Ascending aorta (tissue), 2 donors: Measurements from ENCODE around the gene DUSP5. TPM values are rescaled to one million over a fixed set of nuclear protein-coding genes. Genes with fewer than 3 reads are reported as not detected.

Source experiments
- DNase-seq, 2 donors: peaks; one replicate each; pipeline ENCODE4 v3.0.0-alpha.2; 2019; ENCODE audit warnings: low spot score in 2 of 2
- H3K27ac ChIP-seq, 2 donors: fragments of 200-600 bp; sonication (generic); one replicate each; pipeline ENCODE4 v1.5.1; 2016 to 2017; ENCODE audit warnings: mild to moderate bottlenecking in 1 of 2
- H3K27me3 ChIP-seq: fragments of 200-600 bp; sonication (generic); one replicate; pipeline ENCODE4 v1.5.1; 2017
- H3K36me3 ChIP-seq, 2 donors: fragments of 200-600 bp; sonication (generic); one replicate each; pipeline ENCODE4 v1.5.1; 2016
- H3K4me1 ChIP-seq, 2 donors: fragments of 200-600 bp; sonication (generic); one replicate each; pipeline ENCODE4 v1.5.1; 2016 to 2017; ENCODE audit warnings: mild to moderate bottlenecking in 1 of 2
- H3K4me3 ChIP-seq, 2 donors: fragments of 200-600 bp; sonication (generic); one replicate each; pipeline ENCODE4 v1.5.1; 2016 to 2017; ENCODE audit warnings: mild to moderate bottlenecking in 1 of 2
- H3K9me3 ChIP-seq, 2 donors: fragments of 200-600 bp; sonication (generic); one replicate each; pipeline ENCODE4 v1.5.1; 2016
- CTCF ChIP-seq, 3 experiments: fragments of 200-600 bp in 2 of 3; fragments of 450-650 bp in 1 of 3; sonication (generic) in 2 of 3; IDR thresholded peaks; one replicate each; pipeline ENCODE4 v1.5.1; 2016 to 2019; ENCODE audit warnings: antibody characterized with exemption in 3 of 3, mild to moderate bottlenecking in 1 of 3, moderate library complexity in 1 of 3
- intact Hi-C: fragments of 100-400 bp; cut with DNase I; formaldehyde crosslinking; loops from one replicate; pipeline ENCODE4 v1.15.1; 2023
- total RNA-seq: library from RNA; depleted of rRNA; stranded (reverse); fragments of >200 nt; gene quantifications from one replicate; pipeline ENCODE4 v1.1.0, GENCODE V29; 2016

The DUSP5 gene
- total RNA-seq, 1 donor from 2014 or later, result 26.9 TPM

- Histone ChIP-seq H3K27ac (no peak overlapping the region), H3K4me1 (no peaks in the 10 kb centered on the region), H3K9me3 (no peaks in the 10 kb centered on the region), H3K36me3 (no peaks in the 10 kb centered on the region), H3K27me3 (no peaks in the 10 kb centered on the region), H3K4me3 (no peak overlapping the region)
- TF ChIP-seq CTCF (IDR thresholded peaks at IDR 0.05), result no peak
- intact Hi-C loops, result no loop called here
- no peak for DNase-seq
Measured at GRCh38 chr10:110474826-110475225, 22.9 kb upstream of the DUSP5 start.

GRCh38 chr10:110475722-110476515 is 21.8 kb upstream of the DUSP5 start:
- no peaks in the 10 kb centered on the region for H3K36me3 ChIP-seq
- intact Hi-C loops, result no loop called here
- no peaks in the 10 kb centered on the region for H3K27me3 ChIP-seq
- no peaks in the 10 kb centered on the region for H3K9me3 ChIP-seq
- no peak overlapping the region for H3K4me3 ChIP-seq
- TF ChIP-seq CTCF (IDR thresholded peaks at IDR 0.05), result no peak
- peak in 1 of 2 donors; percentile 25 for DNase-seq
- H3K4me1 ChIP-seq, result no peaks in the 10 kb centered on the region
- H3K27ac ChIP-seq, result no peak overlapping the region

GRCh38 chr10:110479710-110480109 is 18.0 kb upstream of the DUSP5 start:
- intact Hi-C loops, result no loop called here
- Histone ChIP-seq H3K4me1 (no peaks in the 10 kb centered on the region), H3K27ac (no peak overlapping the region), H3K9me3 (no peaks in the 10 kb centered on the region), H3K36me3 (no peaks in the 10 kb centered on the region), H3K27me3 (no peaks in the 10 kb centered on the region), H3K4me3 (no peak overlapping the region)
- TF ChIP-seq CTCF (IDR thresholded peaks at IDR 0.05), result no peak
- DNase-seq, result peak in 1 of 2 donors; percentile 37

GRCh38 chr10:110480387-110480786 is 17.3 kb upstream of the DUSP5 start:
- DNase-seq, result no peak
- H3K4me3 ChIP-seq, result no peak overlapping the region
- H3K27ac ChIP-seq, result no peak overlapping the region
- no peaks in the 10 kb centered on the region for H3K9me3 ChIP-seq
- H3K4me1 ChIP-seq, result no peaks in the 10 kb centered on the region
- no peak for TF ChIP-seq CTCF (IDR thresholded peaks at IDR 0.05)
- intact Hi-C loops, result no loop called here
- no peaks in the 10 kb centered on the region for H3K36me3 ChIP-seq
- H3K27me3 ChIP-seq, result no peaks in the 10 kb centered on the region

GRCh38 chr10:110481919-110482318 is 15.8 kb upstream of the DUSP5 start:
- intact Hi-C loops, result no loop called here
- no peak overlapping the region for H3K4me3 ChIP-seq
- H3K27me3 ChIP-seq, result no peaks in the 10 kb centered on the region
- TF ChIP-seq CTCF (IDR thresholded peaks at IDR 0.05), result no peak
- DNase-seq, result no peak
- no peaks in the 10 kb centered on the region for H3K9me3 ChIP-seq
- H3K27ac ChIP-seq, result no peak overlapping the region
- H3K4me1 ChIP-seq, result no peaks in the 10 kb centered on the region
- H3K36me3 ChIP-seq, result no peaks in the 10 kb centered on the region
